Spleen (tissue), 11 donors: ENCODE results near the gene FAM219B. TPM values are rescaled to one million over a fixed set of nuclear protein-coding genes. Genes with fewer than 3 reads are reported as not detected.
"Not testable (repeated sequence)": the region's sequence is repeated elsewhere in the genome, so short reads cannot be mapped to it uniquely, and the experiment has no call there.

Experiments
- DNase-seq: peaks from one replicate; pipeline ENCODE4 v3.0.0-alpha.2; 2020
- H3K27ac ChIP-seq, 8 donors: fragments of 200-600 bp; sonication (generic) in 7 of 8; 1 replicate in 4 of 8; 2 replicates in 4 of 8; pipeline versions ENCODE4 v1.5.0 to v1.8.0; 2016 to 2021; ENCODE audit warnings: inconsistent platforms in 4 of 8, mild to moderate bottlenecking in 4 of 8, moderate library complexity in 1 of 8
- H3K27me3 ChIP-seq, 7 donors: fragments of 200-600 bp; sonication (generic) in 6 of 7; replicated peaks in 1 of 7; 1 replicate in 4 of 7; 2 replicates in 3 of 7; pipeline versions ENCODE4 v1.5.0 to v1.8.0; 2016 to 2021; ENCODE audit warnings: inconsistent platforms in 3 of 7, mild to moderate bottlenecking in 1 of 7
- H3K36me3 ChIP-seq, 6 donors: fragments of 200-600 bp; sonication (generic) in 5 of 6; 1 replicate in 4 of 6; 2 replicates in 2 of 6; pipeline versions ENCODE4 v1.5.0 to v1.8.0; 2016 to 2021; ENCODE audit warnings: inconsistent platforms in 2 of 6
- H3K4me1 ChIP-seq, 6 donors: fragments of 200-600 bp; sonication (generic) in 5 of 6; 1 replicate in 3 of 6; 2 replicates in 3 of 6; pipeline versions ENCODE4 v1.5.0 to v1.8.0; 2016 to 2021; ENCODE audit warnings: inconsistent platforms in 3 of 6
- H3K4me3 ChIP-seq, 8 donors: fragments of 200-600 bp; sonication (generic) in 7 of 8; 1 replicate in 4 of 8; 2 replicates in 4 of 8; pipeline versions ENCODE4 v1.5.0 to v1.8.0; 2016 to 2021; ENCODE audit warnings: inconsistent platforms in 4 of 8, mild to moderate bottlenecking in 4 of 8, moderate library complexity in 2 of 8
- H3K9me3 ChIP-seq, 8 donors: fragments of 200-600 bp; sonication (generic) in 7 of 8; 1 replicate in 4 of 8; 2 replicates in 4 of 8; pipeline versions ENCODE4 v1.5.0 to v1.8.0; 2016 to 2021; ENCODE audit warnings: inconsistent platforms in 4 of 8
- POLR2A ChIP-seq, 3 donors: fragments of 450-650 bp; IDR thresholded peaks; one replicate each; pipeline ENCODE4 v1.5.1; 2017; ENCODE audit warnings: antibody characterized with exemption in 3 of 3, mild to moderate bottlenecking in 1 of 3
- POLR2AphosphoS5 ChIP-seq, 3 donors: sonication (generic); formaldehyde crosslinking; IDR thresholded peaks; one replicate each; pipeline ENCODE4 v1.5.1; 2017; ENCODE audit warnings: antibody characterized with exemption in 3 of 3
- WGBS, 5 donors: extraction: QIAGEN DNeasy Blood & Tissue Kit in 3 of 5; methylation state at CpG; one replicate each; pipeline versions ENCODE4 v1.1.5 to v1.1.7; 2013 to 2018; 5-methylcytosine and 5-hydroxymethylcytosine counted together
- intact Hi-C: fragments of 100-400 bp; cut with DNase I; formaldehyde crosslinking; loops from one replicate; pipeline ENCODE4 v1.15.0; 2023; ENCODE audit warnings: low total_unique reads
- polyA plus RNA-seq, 3 donors: library from polyadenylated mRNA; stranded (reverse); fragments of 200-250 nt; gene quantifications; one replicate each; pipeline ENCODE4 v1.2.1, GENCODE V29; 2013
- total RNA-seq, 7 donors: library from RNA; depleted of rRNA in 3 of 7; stranded (reverse); fragments of >200 nt in 3 of 7; fragmentation: NEBNext Ultra II Directional in 4 of 7; extraction: Animal tissue kit (Norgen Biotek cat#: 25700) in 4 of 7; gene quantifications; one replicate each; pipeline versions ENCODE4 v1.1.0 to v1.2.1, GENCODE V29; 2016 to 2021
- TF ChIP-seq, protein P1 (sequence below), 11 experiments: fragments of 200-600 bp in 7 of 11; fragments of 450-650 bp in 4 of 11; sonication (generic) in 4 of 11; IDR thresholded peaks in 8 of 11; conservative IDR thresholded peaks in 3 of 11; 1 replicate in 7 of 11; 2 replicates in 4 of 11; pipeline versions ENCODE4 v1.4.0 to v1.8.0; 2016 to 2021; ENCODE audit warnings: antibody characterized with exemption in 11 of 11, inconsistent platforms in 4 of 11, mild to moderate bottlenecking in 1 of 11
- donor health status: healthy with polysubstance abuse.
- donor health status: DM: no; HTN: no; CAD: no; lungs with moderate emphysema.
- donor health status: DM: no; HTN: no; CAD: no.
- donor health status: Bipolar disorder and iron deficiency.
- donor health status: healthy.
- donor health status: DM: no; HTN: no; CAD: no.
- donor health status: DM: yes; HTN: yes; CAD: no.

The FAM219B gene
- total and polyA plus RNA-seq, 10 donors, result 18.6 to 103 (median 69.1) TPM

DNA sequence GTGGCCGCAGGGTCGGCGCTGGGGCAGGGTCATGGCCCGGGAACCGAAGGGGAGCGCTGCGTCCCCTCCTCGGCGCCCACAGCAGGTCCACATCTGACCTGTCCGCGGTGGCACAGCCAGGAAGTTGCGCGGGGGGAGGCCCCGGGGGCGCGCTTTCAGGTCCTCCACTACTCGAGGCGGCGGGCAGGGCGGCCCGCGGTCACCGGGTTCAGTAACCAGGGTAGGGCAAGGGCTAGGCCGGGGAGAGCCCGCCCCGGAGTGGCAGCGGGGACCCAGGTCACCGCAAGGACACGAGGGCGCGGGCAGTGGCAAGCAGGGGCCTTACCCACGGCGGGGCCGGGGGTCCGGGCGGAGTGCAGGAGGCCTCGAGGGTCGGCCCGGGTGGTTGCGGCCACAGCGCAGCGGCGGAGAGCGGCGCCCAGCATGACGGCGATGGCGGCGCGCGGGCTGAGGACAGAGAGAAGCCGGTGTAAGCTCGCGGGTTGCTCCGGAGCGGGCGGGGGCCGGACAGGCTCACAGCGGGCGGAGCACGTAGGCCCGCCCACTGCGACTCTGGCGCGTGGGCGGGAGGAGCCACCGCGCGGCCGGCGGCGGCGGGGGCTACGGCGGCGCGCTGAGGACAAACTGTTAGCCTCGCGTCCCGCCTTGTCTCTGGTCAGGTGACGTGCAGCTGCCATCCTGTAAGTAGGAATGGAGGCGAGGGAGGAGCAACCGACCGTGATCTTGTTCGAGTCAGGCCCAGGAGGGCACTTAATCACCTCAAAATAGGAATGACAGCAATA lies 31.1 kb upstream of the FAM219B start, which contains the start of gene COX5A:
Gene COX5A, minus strand, starts transcription at position 484 of the 782 bp plus-strand sequence. Its CDS starts 59 bp downstream, at position 425.
- H3K36me3 ChIP-seq, result peaks cover 0 to 8% (median 0%) of the 10 kb centered on the region in 6 donors
- intact Hi-C loops, result no loop called here
- H3K4me1 ChIP-seq, result peaks cover 14 to 53% (median 44%) of the 10 kb centered on the region in 6 donors
- H3K27me3 ChIP-seq, result no peaks in the 10 kb centered on the region
- 0 to 1% (median 1%) methylated on average over 48 to 85 of the region's 85 CpGs for WGBS, 5 donors
- peak; percentile 98 for DNase-seq
- no peaks in the 10 kb centered on the region for H3K9me3 ChIP-seq
- TF ChIP-seq POLR2A (IDR thresholded peaks at IDR 0.05) (peak in 2 of 3 donors; percentile 2 to 22), POLR2AphosphoS5 (IDR thresholded peaks at IDR 0.05) (peak; percentile 86 to 90 (median 87))
- TF ChIP-seq, protein P1, sequence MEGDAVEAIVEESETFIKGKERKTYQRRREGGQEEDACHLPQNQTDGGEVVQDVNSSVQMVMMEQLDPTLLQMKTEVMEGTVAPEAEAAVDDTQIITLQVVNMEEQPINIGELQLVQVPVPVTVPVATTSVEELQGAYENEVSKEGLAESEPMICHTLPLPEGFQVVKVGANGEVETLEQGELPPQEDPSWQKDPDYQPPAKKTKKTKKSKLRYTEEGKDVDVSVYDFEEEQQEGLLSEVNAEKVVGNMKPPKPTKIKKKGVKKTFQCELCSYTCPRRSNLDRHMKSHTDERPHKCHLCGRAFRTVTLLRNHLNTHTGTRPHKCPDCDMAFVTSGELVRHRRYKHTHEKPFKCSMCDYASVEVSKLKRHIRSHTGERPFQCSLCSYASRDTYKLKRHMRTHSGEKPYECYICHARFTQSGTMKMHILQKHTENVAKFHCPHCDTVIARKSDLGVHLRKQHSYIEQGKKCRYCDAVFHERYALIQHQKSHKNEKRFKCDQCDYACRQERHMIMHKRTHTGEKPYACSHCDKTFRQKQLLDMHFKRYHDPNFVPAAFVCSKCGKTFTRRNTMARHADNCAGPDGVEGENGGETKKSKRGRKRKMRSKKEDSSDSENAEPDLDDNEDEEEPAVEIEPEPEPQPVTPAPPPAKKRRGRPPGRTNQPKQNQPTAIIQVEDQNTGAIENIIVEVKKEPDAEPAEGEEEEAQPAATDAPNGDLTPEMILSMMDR (IDR thresholded peaks at IDR 0.05 in 8 of 11, conservative IDR thresholded peaks at IDR 0.05 in 3 of 11), result peak in 3 of 11 experiments; percentile 2 to 44 (median 6)
- peak within 1 kb of the TSS; percentile 85 to 100 (median 90) for H3K4me3 ChIP-seq
- peak within 1 kb of the TSS; percentile 91 to 98 (median 96) for H3K27ac ChIP-seq

DNA sequence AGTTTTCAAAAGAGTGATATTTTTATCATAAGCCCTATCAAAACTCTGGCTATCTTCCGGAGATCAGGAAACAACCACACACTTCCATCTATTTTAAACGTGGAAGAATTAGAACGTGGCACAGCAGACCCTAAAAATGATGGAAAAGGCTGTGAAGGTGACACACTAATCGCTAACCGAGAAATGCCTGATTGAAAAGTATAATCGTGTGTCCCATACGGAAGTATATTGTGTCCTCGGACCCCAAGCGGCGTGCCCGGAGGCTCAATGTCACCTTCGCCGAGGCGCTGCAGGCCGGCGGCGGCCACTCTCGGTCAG lies 30.6 kb upstream of the FAM219B start:
- peak overlapping the region; percentile 85 to 100 (median 90) for H3K4me3 ChIP-seq
- no peaks in the 10 kb centered on the region for H3K27me3 ChIP-seq
- TF ChIP-seq, protein P1 (IDR thresholded peaks at IDR 0.05 in 8 of 11, conservative IDR thresholded peaks at IDR 0.05 in 3 of 11), result peak in 1 of 11 experiments; percentile 4
- no peak for TF ChIP-seq POLR2AphosphoS5 (IDR thresholded peaks at IDR 0.05)
- no peak for TF ChIP-seq POLR2A (IDR thresholded peaks at IDR 0.05)
- H3K4me1 ChIP-seq, result peaks cover 19 to 58% (median 46%) of the 10 kb centered on the region in 6 donors
- no peak for DNase-seq
- H3K9me3 ChIP-seq, result no peaks in the 10 kb centered on the region
- intact Hi-C loops, result no loop called here
- 0 to 1% (median 0%) methylated on average over 18 of the region's 18 CpGs for WGBS, 5 donors
- peaks cover 0 to 8% (median 0%) of the 10 kb centered on the region in 6 donors for H3K36me3 ChIP-seq
- H3K27ac ChIP-seq, result peak overlapping the region; percentile 91 to 98 (median 96)

DNA sequence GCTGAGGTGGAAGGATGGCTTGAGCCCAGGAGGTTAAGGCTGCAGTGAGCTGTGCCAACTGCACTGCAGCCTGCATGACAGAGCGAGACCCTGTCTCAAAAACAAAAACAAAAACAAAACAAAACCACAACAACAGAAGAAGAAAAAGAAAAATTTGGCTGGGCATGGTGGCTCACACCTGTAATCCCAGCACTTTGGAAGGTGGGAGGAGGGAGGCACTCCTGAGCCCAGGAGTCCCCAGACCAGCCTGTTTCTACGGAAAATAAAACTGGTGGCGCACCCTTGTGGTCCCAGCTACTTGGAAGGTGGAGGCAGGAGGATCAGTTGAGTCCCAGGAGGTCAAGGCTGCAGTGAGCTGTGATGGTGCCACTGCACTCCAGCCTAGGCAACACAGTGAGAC lies 28.5 kb upstream of the FAM219B start:
- intact Hi-C loops, H3K4me3 ChIP-seq: not testable (repeated sequence)

DNA sequence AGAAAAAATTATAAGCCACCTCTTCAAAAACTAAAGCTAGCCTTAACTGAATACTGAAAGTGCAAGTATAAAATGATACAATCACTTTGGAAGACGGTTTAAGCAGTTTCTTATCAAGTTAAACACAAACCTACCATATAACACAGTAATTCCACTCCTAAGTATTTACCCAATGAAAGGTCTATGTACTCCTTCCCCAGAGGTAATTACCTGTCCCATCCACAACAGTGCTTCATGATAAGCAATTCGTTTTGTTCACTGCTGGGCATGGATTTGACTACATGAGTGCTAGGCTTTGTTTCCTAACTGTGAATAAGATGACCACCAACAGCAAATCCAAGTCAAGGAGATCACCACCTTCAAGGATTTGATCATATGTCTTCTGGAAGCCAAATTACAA lies 26.9 kb upstream of the FAM219B start:
- intact Hi-C loops, result no loop called here
- TF ChIP-seq POLR2A (IDR thresholded peaks at IDR 0.05) (no peak), POLR2AphosphoS5 (IDR thresholded peaks at IDR 0.05) (no peak)
- TF ChIP-seq, protein P1 (IDR thresholded peaks at IDR 0.05 in 8 of 11, conservative IDR thresholded peaks at IDR 0.05 in 3 of 11), result no peak
- Histone ChIP-seq H3K27ac (no peak overlapping the region), H3K27me3 (no peaks in the 10 kb centered on the region), H3K9me3 (no peaks in the 10 kb centered on the region), H3K4me3 (no peak overlapping the region), H3K36me3 (peaks cover 0 to 42% (median 19%) of the 10 kb centered on the region in 6 donors), H3K4me1 (peaks cover 25 to 62% (median 44%) of the 10 kb centered on the region in 6 donors)
- WGBS, 5 donors, result 58 to 72% (median 66%) methylated on average over 2 of the region's 2 CpGs
- no peak for DNase-seq

More for the DNA sequence above, 28.5 kb upstream of the FAM219B start:
- Histone ChIP-seq H3K4me1 (peaks cover 25 to 65% (median 46%) of the 10 kb centered on the region in 6 donors), H3K36me3 (peaks cover 0 to 25% (median 8%) of the 10 kb centered on the region in 6 donors)
- peak; percentile 41 for DNase-seq
- not testable (repeated sequence) for H3K9me3 ChIP-seq, H3K27ac ChIP-seq, H3K27me3 ChIP-seq
- 79 to 90% (median 82%) methylated on average over 3 of the region's 3 CpGs for WGBS, 5 donors
